ENCODE data around the gene METTL17. TPM values are rescaled to one million over a fixed set of nuclear protein-coding genes. Genes with fewer than 3 reads are reported as not detected.
A peak's percentile ranks its signal among the peaks of the same experiment; 100 is the strongest.

The METTL17 gene
- total and polyA plus RNA-seq, 2 experiments from 2014 or later, result 31.3 to 87.7 TPM

GRCh38 chr14:20997115-20997514 is 7.3 kb downstream of the METTL17 start:
- DNase-seq, result no peak
- H3K9me2 ChIP-seq (ENCODE audit: insufficient read depth), result no peaks in the 10 kb centered on the region
- H3K4me1 ChIP-seq (ENCODE audit: insufficient read depth), result peaks cover 11% of the 10 kb centered on the region
- in situ Hi-C loops (cut with MboI), result no loop called here
- no peak overlapping the region for H3K27ac ChIP-seq
- no peak overlapping the region for H3K4me2 ChIP-seq (ENCODE audit: unreplicated experiment)
- H3K36me3 ChIP-seq (ENCODE audit: low read depth), result peaks cover 34% of the 10 kb centered on the region
- WGBS, 2 experiments (ENCODE audit: low coverage in 1 of 2, low lambda C conversion rate in 2 of 2, missing lambda C conversion rate in 2 of 2), result 75 to 77% methylated on average over 4 of the region's 4 CpGs
- no peak for TF ChIP-seq EZH2 (IDR thresholded peaks at IDR 0.05; ENCODE audit: insufficient read depth, poor library complexity, severe bottlenecking)
- no peak for TF ChIP-seq EZH2phosphoT487 (IDR thresholded peaks at IDR 0.05; ENCODE audit: insufficient read depth, low read depth)
- H3K9me3 ChIP-seq (ENCODE audit: low read depth), result no peaks in the 10 kb centered on the region
- peaks cover 23% of the 10 kb centered on the region for H3F3A ChIP-seq (ENCODE audit: insufficient read depth)
- no peak overlapping the region for H2AFZ ChIP-seq
- H3K9ac ChIP-seq, result no peak overlapping the region
- H4K20me1 ChIP-seq (ENCODE audit: insufficient read depth), result no peaks in the 10 kb centered on the region
- H3K79me2 ChIP-seq (ENCODE audit: insufficient read depth), result peaks cover 10% of the 10 kb centered on the region
- H3K4me3 ChIP-seq, result no peak overlapping the region
- no peaks in the 10 kb centered on the region for H3K27me3 ChIP-seq (replicated peaks; ENCODE audit: insufficient read depth)

- H3K9me3 ChIP-seq (ENCODE audit: low read depth), result no peaks in the 10 kb centered on the region
- no peaks in the 10 kb centered on the region for H3K27me3 ChIP-seq (replicated peaks; ENCODE audit: insufficient read depth)
- H3F3A ChIP-seq (ENCODE audit: insufficient read depth), result peaks cover 23% of the 10 kb centered on the region
- no peak for DNase-seq
- H3K4me1 ChIP-seq (ENCODE audit: insufficient read depth), result peaks cover 11% of the 10 kb centered on the region
- no peak overlapping the region for H3K27ac ChIP-seq
- in situ Hi-C loops (cut with MboI), result no loop called here
- H3K36me3 ChIP-seq (ENCODE audit: low read depth), result peaks cover 30% of the 10 kb centered on the region
- H3K9ac ChIP-seq, result no peak overlapping the region
- no peak for TF ChIP-seq EZH2 (IDR thresholded peaks at IDR 0.05; ENCODE audit: insufficient read depth, poor library complexity, severe bottlenecking)
- no peak for TF ChIP-seq EZH2phosphoT487 (IDR thresholded peaks at IDR 0.05; ENCODE audit: insufficient read depth, low read depth)
- no peaks in the 10 kb centered on the region for H4K20me1 ChIP-seq (ENCODE audit: insufficient read depth)
- peaks cover 6% of the 10 kb centered on the region; the same call in 1 of the 2 replicates for H3K79me2 ChIP-seq (ENCODE audit: insufficient read depth)
- H3K4me3 ChIP-seq, result no peak overlapping the region
- H3K9me2 ChIP-seq (ENCODE audit: insufficient read depth), result no peaks in the 10 kb centered on the region
- no peak overlapping the region for H2AFZ ChIP-seq
- 65 to 71% methylated on average over 6 of the region's 6 CpGs for WGBS, 2 experiments (ENCODE audit: low coverage in 1 of 2, low lambda C conversion rate in 2 of 2, missing lambda C conversion rate in 2 of 2)
- H3K4me2 ChIP-seq (ENCODE audit: unreplicated experiment), result no peak overlapping the region
These were observed 7.8 kb downstream of the METTL17 start for GRCh38 chr14:20997564-20997963.

- H3K9me2 ChIP-seq (ENCODE audit: insufficient read depth), result no peaks in the 10 kb centered on the region
- H3F3A ChIP-seq (ENCODE audit: insufficient read depth), result peaks cover 23% of the 10 kb centered on the region
- DNase-seq, result no peak
- no peaks in the 10 kb centered on the region for H3K9me3 ChIP-seq (ENCODE audit: low read depth)
- H3K27me3 ChIP-seq (replicated peaks; ENCODE audit: insufficient read depth), result no peaks in the 10 kb centered on the region
- H3K4me3 ChIP-seq, result no peak overlapping the region
- WGBS, 2 experiments (ENCODE audit: low coverage in 1 of 2, low lambda C conversion rate in 2 of 2, missing lambda C conversion rate in 2 of 2), result 60 to 62% methylated on average over 3 of the region's 3 CpGs
- H4K20me1 ChIP-seq (ENCODE audit: insufficient read depth), result no peaks in the 10 kb centered on the region
- H2AFZ ChIP-seq, result no peak overlapping the region
- no peaks in the 10 kb centered on the region; the same call in 1 of the 2 replicates for H3K79me2 ChIP-seq (ENCODE audit: insufficient read depth)
- H3K27ac ChIP-seq, result peak overlapping the region; percentile 54
- peaks cover 24% of the 10 kb centered on the region for H3K36me3 ChIP-seq (ENCODE audit: low read depth)
- peaks cover 11% of the 10 kb centered on the region for H3K4me1 ChIP-seq (ENCODE audit: insufficient read depth)
- H3K4me2 ChIP-seq (ENCODE audit: unreplicated experiment), result no peak overlapping the region
- in situ Hi-C loops (cut with MboI), result no loop called here
- TF ChIP-seq EZH2 (IDR thresholded peaks at IDR 0.05; ENCODE audit: insufficient read depth, poor library complexity, severe bottlenecking), result no peak
- TF ChIP-seq EZH2phosphoT487 (IDR thresholded peaks at IDR 0.05; ENCODE audit: insufficient read depth, low read depth), result no peak
- no peak overlapping the region for H3K9ac ChIP-seq
These were observed 8.4 kb downstream of the METTL17 start for GRCh38 chr14:20998139-20998538.

GRCh38 chr14:20998674-20999366 is 9.0 kb downstream of the METTL17 start, which contains the start of gene SLC39A2:
Gene SLC39A2, plus strand, starts transcription at chr14:20999293. Its CDS starts 154 bp downstream, at chr14:20999447.
- Histone ChIP-seq H3K4me3 (no peak within 1 kb of the TSS), H3K9me3 (ENCODE audit: low read depth) (no peaks in the 10 kb centered on the region), H3K27ac (peak within 1 kb of the TSS; percentile 54), H4K20me1 (ENCODE audit: insufficient read depth) (no peaks in the 10 kb centered on the region), H3K4me2 (ENCODE audit: unreplicated experiment) (peak within 1 kb of the TSS; percentile 51), H3K4me1 (ENCODE audit: insufficient read depth) (peaks cover 11% of the 10 kb centered on the region), H3K9ac (no peak within 1 kb of the TSS), H3F3A (ENCODE audit: insufficient read depth) (peaks cover 23% of the 10 kb centered on the region), H2AFZ (peak within 1 kb of the TSS; percentile 59), H3K27me3 (replicated peaks; ENCODE audit: insufficient read depth) (no peaks in the 10 kb centered on the region), H3K9me2 (ENCODE audit: insufficient read depth) (no peaks in the 10 kb centered on the region), H3K79me2 (ENCODE audit: insufficient read depth) (no peaks in the 10 kb centered on the region), H3K36me3 (ENCODE audit: low read depth) (peaks cover 23% of the 10 kb centered on the region)
- TF ChIP-seq EZH2phosphoT487 (IDR thresholded peaks at IDR 0.05; ENCODE audit: insufficient read depth, low read depth) (no peak), EZH2 (IDR thresholded peaks at IDR 0.05; ENCODE audit: insufficient read depth, poor library complexity, severe bottlenecking) (no peak)
- DNase-seq, result peak; percentile 91
- in situ Hi-C loops (cut with MboI), result no loop called here
- 26 to 27% methylated on average over 6 of the region's 6 CpGs for WGBS, 2 experiments (ENCODE audit: low coverage in 1 of 2, low lambda C conversion rate in 2 of 2, missing lambda C conversion rate in 2 of 2)
